ENCODE measurements around the gene GTSF1L. TPM values are rescaled to one million over a fixed set of nuclear protein-coding genes. Genes with fewer than 3 reads are reported as not detected.

The GTSF1L gene
- total RNA-seq, 2 donors from 2014 or later, result 7.2 TPM; not detected in 1

- intact Hi-C loops (cut with DNase I), result no loop called here
- Histone ChIP-seq H3K27me3 (replicated peaks; ENCODE audit: insufficient read depth) (no peaks in the 10 kb centered on the region), H3K36me3 (no peaks in the 10 kb centered on the region), H3K9me3 (no peaks in the 10 kb centered on the region), H3K4me1 (replicated peaks) (no peaks in the 10 kb centered on the region), H3K27ac (no peak overlapping the region), H3K4me3 (no peak overlapping the region)
- 71% methylated on average over 8 of the region's 8 CpGs for WGBS
- no peak for TF ChIP-seq POLR2AphosphoS5 (IDR thresholded peaks at IDR 0.05)
- TF ChIP-seq CTCF (IDR thresholded peaks at IDR 0.05), result no peak
- no peak for TF ChIP-seq POLR2A (IDR thresholded peaks at IDR 0.05)
- no peak for DNase-seq (ENCODE audit: low spot score)
These were observed 45.3 kb downstream of the GTSF1L start for GRCh38 chr20:43681468-43681942.

- H3K4me1 ChIP-seq (replicated peaks), result no peaks in the 10 kb centered on the region
- no peak for DNase-seq (ENCODE audit: low spot score)
- 84% methylated on average over 7 of the region's 7 CpGs for WGBS
- intact Hi-C loops (cut with DNase I), result no loop called here
- TF ChIP-seq CTCF (IDR thresholded peaks at IDR 0.05), result no peak
- TF ChIP-seq POLR2A (IDR thresholded peaks at IDR 0.05), result no peak
- TF ChIP-seq POLR2AphosphoS5 (IDR thresholded peaks at IDR 0.05), result no peak
- no peak overlapping the region for H3K4me3 ChIP-seq
- no peak overlapping the region for H3K27ac ChIP-seq
- no peaks in the 10 kb centered on the region for H3K9me3 ChIP-seq
- H3K36me3 ChIP-seq, result no peaks in the 10 kb centered on the region
- no peaks in the 10 kb centered on the region for H3K27me3 ChIP-seq (replicated peaks; ENCODE audit: insufficient read depth)
These were observed 45.8 kb downstream of the GTSF1L start for GRCh38 chr20:43680981-43681380.

GRCh38 chr20:43676368-43676767 is 50.4 kb downstream of the GTSF1L start:
- intact Hi-C loops (cut with DNase I), result no loop called here
- Histone ChIP-seq H3K9me3 (no peaks in the 10 kb centered on the region), H3K4me3 (no peak overlapping the region), H3K27me3 (replicated peaks; ENCODE audit: insufficient read depth) (no peaks in the 10 kb centered on the region), H3K27ac (no peak overlapping the region), H3K36me3 (no peaks in the 10 kb centered on the region), H3K4me1 (replicated peaks) (no peaks in the 10 kb centered on the region)
- TF ChIP-seq POLR2AphosphoS5 (IDR thresholded peaks at IDR 0.05), result no peak
- no peak for TF ChIP-seq POLR2A (IDR thresholded peaks at IDR 0.05)
- no peak for TF ChIP-seq CTCF (IDR thresholded peaks at IDR 0.05)
- WGBS, result 87% methylated on average over 5 of the region's 5 CpGs
- no peak for DNase-seq (ENCODE audit: low spot score)

Other genes starting within 250 kb of the GTSF1L start
- gene L3MBTL1, start 219.3 kb downstream of the GTSF1L start, total RNA-seq, result 10 to 100 TPM; 10.2 to 38.8 TPM
- 1 to 10 TPM in 1 of 2 donors, under 1 TPM in 1; 0.68 to 4.5 TPM for gene SGK2, start 168.0 kb downstream of the GTSF1L start, total RNA-seq
- gene IFT52, start 136.1 kb downstream of the GTSF1L start, total RNA-seq, result 10 to 100 TPM; 21.3 to 25.4 TPM
- gene MYBL2, start 59.9 kb downstream of the GTSF1L start, total RNA-seq, result 10 to 100 TPM in 1 of 2 donors, under 1 TPM in 1; 0.36 to 11.6 TPM
- 10 to 100 TPM in 1 of 2 donors, 1 to 10 TPM in 1; 8.8 to 52.8 TPM for gene TOX2, start 187.8 kb upstream of the GTSF1L start, total RNA-seq

Measured in prostate gland (tissue), 2 donors.